K562 (cell line): Measurements from ENCODE around the gene VEGFB. TPM values are rescaled to one million over a fixed set of nuclear protein-coding genes. Genes with fewer than 3 reads are reported as not detected.
A peak's percentile ranks its signal among the peaks of the same experiment; 100 is the strongest.

Experiments
- ATAC-seq: fragments of 200-7000 bp; cut with Tn5 transposase; 3 replicates; pipeline ENCODE4 v1.9.1; 2020; ENCODE audit warnings: moderate library complexity
- BruUV-seq: library from RNA; stranded (reverse); fragments of 400-500 nt; replicated peaks from 2 replicates; lab custom pipeline; 2021; lab: Mats Ljungman, UMichigan
- CTCF ChIA-PET: fragments of 300-600 bp; formaldehyde crosslinking; extraction: SDS; loops from one replicate; lab custom pipeline; 2021; ENCODE audit warnings: low intra/inter-chr PET ratio; lab: Yijun Ruan, JAX
- POLR2A ChIA-PET: fragments of 300-600, 350-650 bp; sonication (Branson Sonifier 250); formaldehyde crosslinking; extraction: SDS; loops from one replicate; lab custom pipeline; 2021; ENCODE audit warnings: antibody characterized with exemption, inconsistent platforms; lab: Yijun Ruan, JAX
- DNase-seq, 4 experiments: peaks; one replicate each; pipeline versions ENCODE4 v3.0.0 to v3.0.0-alpha.2; 2011 to 2018; ENCODE audit warnings: low spot score in 3 of 4, mixed read lengths in 3 of 4; ENCODE audit errors: extremely low read depth in 1 of 4
- FAIRE-seq: peaks from 2 replicates; lab custom pipeline; 2011; peaks lifted over from hg19 to GRCh38; lab: Jason Lieb, UNC
- H2AFZ ChIP-seq: 2 replicates; pipeline ENCODE4 v1.6.0; 2011; ENCODE audit warnings: low read depth, low read length, control low read depth, inconsistent platforms
- H3K27ac ChIP-seq: fragments of 200-600 bp; 3 replicates; pipeline ENCODE4 v1.8.0; 2011; ENCODE audit warnings: low read depth, mild to moderate bottlenecking, control low read depth, inconsistent platforms, low read length, moderate library complexity, mixed read lengths; ENCODE audit errors: extremely low read depth
- H3K27me3 ChIP-seq, 2 experiments: fragments of 300-600 bp in 1 of 2; 2 replicates in 1 of 2; 3 replicates in 1 of 2; pipeline versions ENCODE4 v1.6.0 to v1.8.0; 2011; ENCODE audit warnings: inconsistent platforms in 2 of 2, low read length in 2 of 2, mild to moderate bottlenecking in 1 of 2, mixed read lengths in 1 of 2, moderate library complexity in 1 of 2; ENCODE audit not compliant: control insufficient read depth in 2 of 2, insufficient read depth in 2 of 2
- H3K36me3 ChIP-seq: fragments of 300-600 bp; 3 replicates; pipeline ENCODE4 v1.8.0; 2011; ENCODE audit warnings: mild to moderate bottlenecking, low read length, inconsistent platforms; ENCODE audit not compliant: control insufficient read depth, insufficient read depth
- H3K4me1 ChIP-seq, 2 experiments: fragments of 200-600 bp in 1 of 2; replicated peaks in 1 of 2; 2 replicates in 1 of 2; 3 replicates in 1 of 2; pipeline versions ENCODE4 v1.5.1 to v1.8.0; 2011; ENCODE audit warnings: inconsistent platforms in 2 of 2, low read length in 2 of 2, mild to moderate bottlenecking in 1 of 2, mixed read lengths in 1 of 2, moderate library complexity in 1 of 2; ENCODE audit not compliant: control insufficient read depth in 2 of 2, insufficient read depth in 2 of 2
- H3K4me2 ChIP-seq: 2 replicates; pipeline ENCODE4 v1.6.1; 2011; ENCODE audit warnings: low read length, control low read depth, inconsistent platforms, mixed read lengths; ENCODE audit not compliant: insufficient read depth
- H3K4me3 ChIP-seq: fragments of 200-600 bp; sonication (generic), shearing (Covaris generic); 2 replicates; pipeline ENCODE4 v1.5.1; 2016; ENCODE audit warnings: control low read depth, inconsistent platforms
- H3K79me2 ChIP-seq: fragments of 200-600 bp; 3 replicates; pipeline ENCODE4 v1.8.0; 2011; ENCODE audit warnings: low read length, inconsistent platforms; ENCODE audit not compliant: control insufficient read depth, insufficient read depth
- H3K9ac ChIP-seq, 2 experiments: 2 replicates each; pipeline versions ENCODE4 v1.6.0 to v1.6.1; 2011; ENCODE audit warnings: low read depth in 2 of 2, low read length in 2 of 2, control low read depth in 1 of 2, inconsistent platforms in 1 of 2, mild to moderate bottlenecking in 1 of 2, mixed read lengths in 1 of 2; ENCODE audit not compliant: insufficient read depth in 1 of 2
- H3K9me1 ChIP-seq: one replicate; pipeline ENCODE4 v1.6.0; 2011; ENCODE audit warnings: inconsistent platforms, mild to moderate bottlenecking, low read length, moderate library complexity; ENCODE audit not compliant: control insufficient read depth, insufficient read depth
- H3K9me3 ChIP-seq: replicated peaks from 2 replicates; pipeline ENCODE4 v1.5.1; 2011; ENCODE audit warnings: low read depth, low read length, inconsistent platforms; ENCODE audit not compliant: control insufficient read depth, insufficient read depth
- H4K20me1 ChIP-seq: replicated peaks from 2 replicates; pipeline ENCODE4 v1.6.1; 2011; ENCODE audit warnings: low read length, inconsistent platforms, mixed read lengths; ENCODE audit not compliant: control insufficient read depth, insufficient read depth
- ADNP ChIP-seq: fragments of 200-800 bp; sonication (Bioruptor generic); IDR thresholded peaks from 2 replicates; pipeline ENCODE4 v1.6.1; 2016; ENCODE audit warnings: missing genetic modification characterization, missing compliant biosample characterization
- ATF6 ChIP-seq: sonication (generic); formaldehyde crosslinking; IDR thresholded peaks from 2 replicates; pipeline ENCODE4 v1.4.0; 2020; ENCODE audit warnings: mild to moderate bottlenecking, missing genetic modification reagents
- CHAMP1 ChIP-seq: fragments of 450-650 bp; IDR thresholded peaks from 2 replicates; pipeline ENCODE4 v1.6.1; 2016; ENCODE audit warnings: mild to moderate bottlenecking
- CTBP1 ChIP-seq: fragments of 450-650 bp; IDR thresholded peaks from 2 replicates; pipeline ENCODE4 v1.6.1; 2016; ENCODE audit warnings: borderline replicate concordance
- DNMT1 ChIP-seq: fragments of 450-650 bp; IDR thresholded peaks from 2 replicates; pipeline ENCODE4 v1.6.1; 2016; ENCODE audit warnings: antibody characterized with exemption, mild to moderate bottlenecking
- HDGF ChIP-seq: fragments of 450-650 bp; IDR thresholded peaks from 2 replicates; pipeline ENCODE4 v1.6.1; 2016
- HNRNPLL ChIP-seq: fragments of 200-400 bp; formaldehyde crosslinking; IDR thresholded peaks from 2 replicates; pipeline ENCODE4 v1.6.1; 2017; ENCODE audit warnings: low read length, low read depth, mild to moderate bottlenecking; ENCODE audit not compliant: poor library complexity, severe bottlenecking
- MAFG ChIP-seq: fragments of 450-650 bp; conservative IDR thresholded peaks from 2 replicates; pipeline ENCODE4 v1.6.1; 2016; ENCODE audit warnings: missing genetic modification characterization, missing compliant biosample characterization
- MBD2 ChIP-seq: sonication (generic); IDR thresholded peaks from 2 replicates; pipeline ENCODE4 v1.6.1; 2016; ENCODE audit warnings: low read depth, borderline replicate concordance
- POLR2A ChIP-seq: fragments of 450-650 bp; conservative IDR thresholded peaks from 2 replicates; pipeline ENCODE4 v1.6.1; 2016
- POLR3A ChIP-seq: IDR thresholded peaks from 2 replicates; pipeline ENCODE4 v1.6.1; 2011; ENCODE audit warnings: borderline replicate concordance, mild to moderate bottlenecking, moderate library complexity; ENCODE audit not compliant: insufficient read length, insufficient read depth; ENCODE audit errors: extremely low read depth
- RREB1 ChIP-seq: fragments of 250-450 bp; sonication (Bioruptor Pico); IDR thresholded peaks from 2 replicates; pipeline ENCODE4 v1.4.0; 2020
- WGBS: fragments of 100-300 bp; shearing (Covaris generic); methylation state at CpG from one replicate; pipeline ENCODE4 v1.1.6; 2016; ENCODE audit warnings: low coverage, mixed read lengths; ENCODE audit not compliant: insufficient coverage; ENCODE audit errors: missing lambda C conversion rate; 5-methylcytosine and 5-hydroxymethylcytosine counted together
- in situ Hi-C: fragments of 300-500 bp; cut with MboI; formaldehyde crosslinking; loops from 4 replicates; pipeline ENCODE4 v1.15.0; 2018; ENCODE audit warnings: inconsistent platforms, mixed read lengths
- intact Hi-C: fragments of 100-400 bp; cut with micrococcal nuclease; formaldehyde crosslinking; loops from 2 replicates; pipeline ENCODE4 v1.14.2; 2022
- polyA plus RNA-seq, 8 experiments: library from polyadenylated mRNA; depleted of rRNA in 4 of 8; stranded (reverse) in 5 of 8; unstranded in 3 of 8; fragments of >200 nt; fragmentation: Nextera tagmentation in 2 of 8; fragmentation: Illumina TruSeq in 1 of 8; extraction: Ambion mirVana in 2 of 8; extraction: Trizol in 1 of 8; gene quantifications; 2 replicates each; pipeline versions ENCODE4 v1.2.1 to v1.2.3, GENCODE V29; 2011 to 2014; ENCODE audit warnings: inconsistent platforms in 1 of 8, missing spikeins in 1 of 8
- total RNA-seq, 7 experiments: library from RNA; depleted of rRNA in 6 of 7; stranded (reverse); fragments of >200 nt in 6 of 7; fragmentation: Illumina TruSeq in 2 of 7; extraction: Trizol in 2 of 7; gene quantifications; 2 replicates each; pipeline versions ENCODE4 v1.2.1 to v1.2.3, GENCODE V29; 2011 to 2021; ENCODE audit warnings: low replicate concordance in 1 of 7

The VEGFB gene
- total and polyA plus RNA-seq, 9 of the 15 experiments (the other 6 are each of a cell fraction or from before 2014, with no cell fraction given), result 11.0 to 83.4 (median 25.7) TPM

GRCh38 chr11:64204464-64204989 is 29.9 kb upstream of the VEGFB start:
- Histone ChIP-seq H3K4me1 (peaks cover 36 to 60% of the 10 kb centered on the region in 2 experiments), H3K4me2 (no peak overlapping the region), H3K9ac (peak overlapping the region in 1 of 2 experiments; percentile 49; a peak in 1 of 4 replicates), H2AFZ (no peak overlapping the region), H3K9me1 (peaks cover 8% of the 10 kb centered on the region), H3K9me3 (no peaks in the 10 kb centered on the region), H3K27me3 (no peaks in the 10 kb centered on the region), H3K79me2 (peaks cover 40% of the 10 kb centered on the region), H3K36me3 (peaks cover 89% of the 10 kb centered on the region), H4K20me1 (no peaks in the 10 kb centered on the region; the same call in 1 of the 2 replicates), H3K27ac (peak overlapping the region; percentile 29; the same call in 2 of the 3 replicates), H3K4me3 (no peak overlapping the region)
- CTCF ChIA-PET, result interaction anchor here (0.7 to 2.6 kb wide), 5 partner anchors 65 to 164 kb away, joined by 4 to 11 read pairs (median 9); no protein-coding TSS in a partner anchor
- DNase-seq (peak; percentile 79 to 96 (median 86)), FAIRE-seq (peak; percentile 97), ATAC-seq (peak; percentile 63)
- in situ Hi-C loops, result no loop called here
- POLR2A ChIA-PET, result interaction anchor here (0.6 to 8.2 kb wide), 9 partner anchors 14 to 152 kb away, joined by 3 to 77 read pairs (median 6); partner anchors contain the start of genes CATSPERZ, ESRRA, NUDT22 and TRPT1
- intact Hi-C loops, result loop anchor here (1.0 kb wide), 2 partner anchors 66 to 100 kb away; no protein-coding TSS in a partner anchor
- BruUV-seq, result no TSS peak
- 21% methylated on average over 7 of the region's 7 CpGs for WGBS
- TF ChIP-seq POLR2A (peak; percentile 56; the same call in 1 of the 2 replicates), RREB1 (CRISPR knock-in tag) (no peak), MBD2 (no peak), DNMT1 (no peak), POLR3A (no peak), HDGF (0 out of 2 replicates have a peak, but pooled peaks have one; percentile 30), CHAMP1 (no peak), HNRNPLL (no peak), CTBP1 (peak; percentile 69; the same call in 1 of the 2 replicates), ATF6 (CRISPR knock-in tag) (no peak), ADNP (tag) (no peak), MAFG (tag) (no peak)
